ENCODE results near the gene CHGA.

CHGA gene

DNA sequence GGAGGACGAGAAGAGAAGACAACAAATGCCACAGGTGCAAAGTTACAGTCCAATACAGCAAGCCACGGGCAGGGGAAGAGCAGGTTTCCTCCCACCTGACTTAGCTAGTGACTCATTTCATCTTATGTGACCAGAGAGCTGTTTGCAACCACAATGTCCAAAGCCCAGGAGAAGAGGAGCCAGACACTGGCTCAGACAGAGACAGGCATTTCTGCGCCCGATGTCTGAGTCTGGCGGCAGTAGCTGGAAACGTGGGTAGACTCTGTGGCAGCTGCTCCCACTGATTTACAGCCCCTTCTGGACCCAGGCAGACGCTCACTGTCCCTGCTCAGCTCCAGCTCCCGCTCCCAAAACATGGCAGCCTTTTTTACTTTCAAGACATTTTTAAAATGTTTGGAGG is 60.0 kb downstream of the CHGA start:
- no peak for TF ChIP-seq CTCF (IDR thresholded peaks at IDR 0.05; ENCODE audit: extremely low read depth, insufficient read depth, missing control alignments)
- in situ Hi-C loops (cut with MboI; ENCODE audit: low pct_unique_long_range_greater_than_20kb, low sequenced_read_pairs, unreplicated experiment): no loop called here
- no peak for DNase-seq (ENCODE audit: low spot score)

DNA sequence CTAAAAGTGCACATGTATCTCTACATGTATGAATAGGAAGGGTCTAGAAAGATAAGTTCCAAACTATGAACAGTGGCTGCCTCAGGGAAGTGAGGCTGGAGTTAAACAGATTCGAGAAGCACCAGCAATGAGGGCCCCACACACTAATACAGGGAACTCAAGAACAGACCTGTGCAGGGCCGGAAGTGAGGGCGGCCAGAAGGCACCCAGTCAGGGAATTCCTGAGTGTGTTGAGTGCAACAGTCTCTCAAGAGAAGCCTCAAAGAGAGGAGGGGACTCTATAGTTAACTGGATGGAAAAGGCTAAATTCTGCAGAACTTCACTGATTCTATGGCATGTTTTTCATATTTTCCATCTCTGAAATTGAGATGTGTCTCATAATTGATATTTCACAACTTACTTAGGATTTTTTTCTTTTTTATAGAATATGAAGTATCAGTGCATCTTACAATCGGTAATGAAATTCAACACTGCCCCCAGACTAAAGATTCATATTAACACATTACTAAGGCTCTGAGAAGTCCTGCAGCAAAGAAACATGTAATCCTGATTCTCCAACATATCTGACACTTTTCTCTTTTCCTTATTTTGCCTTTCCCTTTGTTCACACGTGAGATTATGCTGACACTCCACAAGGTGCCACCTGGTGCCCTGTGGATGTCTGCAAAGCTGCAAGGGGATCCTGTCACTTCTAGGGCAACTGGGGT is 61.3 kb downstream of the CHGA start:
- DNase-seq (ENCODE audit: low spot score): no peak
- TF ChIP-seq CTCF (IDR thresholded peaks at IDR 0.05; ENCODE audit: extremely low read depth, insufficient read depth, missing control alignments): no peak
- in situ Hi-C loops (cut with MboI; ENCODE audit: low pct_unique_long_range_greater_than_20kb, low sequenced_read_pairs, unreplicated experiment): no loop called here

Measured in GM13977 (cell line).